ACHN (cell line): ENCODE measurements around the gene MSI1.

ENCODE experiments used
- DNase-seq: peaks from one replicate; pipeline ENCODE4 v3.0.0-alpha.2; 2015
- in situ Hi-C: cut with HindIII; loops from 2 replicates; pipeline ENCODE4 v1.10.0; 2017; ENCODE audit warnings: low sequenced_read_pairs, low pct_ligation_motif_present, low pct_unique_long_range_greater_than_20kb

The MSI1 gene

DNA sequence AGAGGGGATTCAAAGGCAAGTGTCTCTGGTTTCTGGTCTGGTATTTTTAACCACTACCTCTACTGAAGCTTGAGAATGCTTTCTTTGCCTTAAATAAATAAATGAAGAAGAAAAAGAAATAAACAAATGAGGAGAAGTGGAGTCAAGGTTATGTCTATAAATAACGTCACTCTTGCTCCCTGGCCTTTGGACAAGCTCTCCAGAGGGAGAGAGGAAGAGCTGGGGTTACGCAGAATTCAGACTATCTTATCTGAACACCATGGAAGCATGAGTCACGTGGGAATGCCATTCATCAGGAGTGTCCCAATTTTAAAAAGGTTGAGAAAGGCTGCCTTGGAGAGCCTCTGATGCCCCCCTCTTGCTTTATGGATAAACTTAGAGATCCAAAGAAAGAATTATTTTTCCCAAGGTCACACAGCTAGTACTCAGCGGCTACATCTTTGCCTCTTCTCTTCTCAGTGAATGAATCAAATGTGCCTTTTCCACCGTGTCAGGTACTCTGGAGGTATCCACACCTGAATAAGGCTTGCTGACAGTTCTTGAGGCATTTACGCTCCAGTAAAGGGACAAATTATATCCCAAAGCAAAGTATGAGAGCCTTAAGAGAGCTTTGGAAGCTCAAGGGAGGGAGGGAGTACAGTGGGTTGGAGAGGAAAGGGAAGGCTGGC lies 12.9 kb upstream of the MSI1 start:
- in situ Hi-C loops: no loop called here
- DNase-seq: no peak

DNA sequence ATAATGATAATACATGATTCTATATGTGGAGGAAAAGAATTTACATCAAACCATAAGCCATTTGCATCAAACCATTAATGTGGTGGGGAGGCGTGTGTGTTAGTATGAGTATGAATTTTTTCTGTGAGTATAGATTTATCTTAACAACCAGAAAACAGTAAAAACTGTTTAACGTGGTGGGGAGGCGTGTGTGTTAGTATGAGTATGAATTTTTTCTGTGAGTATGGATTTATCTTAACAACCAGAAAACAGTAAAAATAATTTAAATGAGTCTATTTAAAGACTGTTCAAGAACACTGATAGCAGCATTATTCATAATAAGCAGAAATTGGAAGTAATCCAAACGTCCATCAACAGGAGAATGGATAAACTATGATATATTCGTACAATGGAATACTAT lies 9.1 kb upstream of the MSI1 start:
- in situ Hi-C loops: no loop called here
- DNase-seq: no peak

DNA sequence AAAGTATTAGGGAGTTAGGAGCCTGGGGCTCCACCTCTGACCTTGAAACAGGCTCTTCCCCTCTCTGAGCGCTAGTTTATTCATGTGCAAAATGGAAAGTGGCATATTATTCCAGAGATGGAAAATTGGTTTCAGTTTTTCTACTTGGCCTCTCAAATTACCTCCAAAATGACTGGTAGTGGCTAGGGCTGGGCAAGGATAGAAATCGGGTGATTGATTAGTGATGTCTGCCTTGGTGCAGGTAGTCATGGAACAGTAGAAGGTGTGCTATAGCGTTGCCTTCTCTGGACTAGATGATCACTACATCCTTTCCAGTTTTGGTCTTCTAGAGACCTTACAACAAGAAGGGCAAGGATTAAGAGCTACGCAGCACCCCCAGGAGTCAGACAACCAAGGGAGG lies 8.6 kb upstream of the MSI1 start:
- DNase-seq: no peak
- in situ Hi-C loops: no loop called here

DNA sequence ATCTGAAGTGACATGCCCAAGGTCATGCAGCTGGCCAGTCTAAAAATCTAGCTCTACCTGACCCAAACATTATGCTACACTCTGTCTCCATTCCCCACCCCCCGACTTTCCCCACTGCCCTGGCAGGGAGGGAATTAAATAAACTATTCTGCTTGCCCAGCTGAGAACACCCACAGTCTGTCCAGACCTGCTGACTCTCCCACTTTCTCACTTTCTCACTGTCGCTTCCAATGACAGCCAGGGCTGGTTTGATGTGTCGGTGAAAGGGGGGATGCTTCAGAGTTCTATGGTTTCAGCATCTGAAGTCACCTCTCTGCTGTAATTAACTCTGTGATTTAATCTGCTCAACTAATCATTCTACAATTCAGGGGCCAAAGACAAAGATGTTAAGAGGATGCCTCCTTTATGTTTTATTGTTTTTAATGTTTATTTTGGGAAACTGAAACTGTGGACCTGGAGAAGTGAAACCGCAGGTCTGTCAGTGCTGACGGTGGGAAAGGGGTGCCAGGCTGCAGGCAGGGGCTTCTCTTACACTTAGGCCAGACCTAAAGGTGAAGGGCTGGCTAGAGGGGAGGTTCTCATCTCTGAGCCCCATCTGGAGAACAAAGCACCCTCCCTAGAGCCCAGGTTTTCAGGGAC lies 8.1 kb upstream of the MSI1 start:
- no peak for DNase-seq
- in situ Hi-C loops: no loop called here

DNA sequence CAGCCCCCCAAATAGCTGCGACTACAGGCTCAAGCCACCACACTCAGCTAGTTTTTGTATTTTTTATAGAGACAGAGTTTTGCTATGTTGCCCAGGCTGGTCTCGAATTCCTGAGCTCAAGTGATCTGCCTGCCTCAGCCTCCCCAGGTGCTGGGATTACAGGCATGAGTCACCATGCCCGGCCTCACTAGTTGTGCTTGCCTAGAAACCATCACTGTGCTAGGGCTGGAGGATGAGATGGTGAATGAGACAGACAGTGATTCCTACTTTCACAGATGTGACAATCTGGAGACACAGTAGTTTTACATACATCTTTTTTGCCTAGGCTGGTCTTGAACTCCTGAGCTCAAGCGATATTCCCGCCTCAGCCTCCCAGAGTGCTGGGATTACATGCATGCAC lies 7.5 kb upstream of the MSI1 start:
- DNase-seq: no peak
- in situ Hi-C loops: no loop called here

DNA sequence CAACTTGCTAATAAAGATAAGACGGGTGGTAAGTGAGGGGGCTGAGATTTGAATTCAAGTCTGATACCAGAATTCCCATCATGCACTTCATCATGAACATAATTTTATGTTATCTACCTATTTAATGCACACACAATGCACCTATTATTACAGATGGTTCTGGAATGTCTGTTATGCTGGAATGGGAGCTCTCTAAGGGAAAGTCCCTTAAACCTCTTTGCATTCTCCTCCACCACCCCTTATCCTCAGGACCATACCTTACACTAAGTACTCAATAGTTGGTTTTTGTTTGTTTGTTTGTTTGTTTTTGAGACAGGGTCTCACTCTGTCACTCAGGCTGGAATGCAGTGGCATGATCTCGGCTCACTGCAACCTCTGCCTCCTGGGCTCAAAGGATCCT lies 7.0 kb upstream of the MSI1 start:
- DNase-seq: no peak
- in situ Hi-C loops: no loop called here

DNA sequence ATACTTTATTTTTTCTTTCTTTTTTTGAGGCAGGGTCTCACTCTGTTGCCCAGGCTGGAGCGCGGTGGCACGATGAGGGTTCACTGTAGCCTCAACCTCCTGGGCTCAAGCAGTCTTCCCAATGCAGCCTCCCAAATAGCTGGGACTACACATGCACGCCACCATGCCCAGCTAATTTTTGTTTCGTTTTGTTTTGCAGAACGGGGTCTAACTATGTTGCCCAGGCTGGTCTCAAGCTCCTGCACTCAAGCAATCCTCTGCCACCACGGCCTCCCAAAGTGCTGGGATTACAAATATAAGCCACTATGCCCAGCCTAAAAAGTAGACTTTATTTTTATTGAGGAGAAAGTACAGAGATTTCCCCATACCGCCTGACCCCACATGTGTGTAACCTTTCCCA lies 4.7 kb upstream of the MSI1 start:
- no peak for DNase-seq
- in situ Hi-C loops: no loop called here

DNA sequence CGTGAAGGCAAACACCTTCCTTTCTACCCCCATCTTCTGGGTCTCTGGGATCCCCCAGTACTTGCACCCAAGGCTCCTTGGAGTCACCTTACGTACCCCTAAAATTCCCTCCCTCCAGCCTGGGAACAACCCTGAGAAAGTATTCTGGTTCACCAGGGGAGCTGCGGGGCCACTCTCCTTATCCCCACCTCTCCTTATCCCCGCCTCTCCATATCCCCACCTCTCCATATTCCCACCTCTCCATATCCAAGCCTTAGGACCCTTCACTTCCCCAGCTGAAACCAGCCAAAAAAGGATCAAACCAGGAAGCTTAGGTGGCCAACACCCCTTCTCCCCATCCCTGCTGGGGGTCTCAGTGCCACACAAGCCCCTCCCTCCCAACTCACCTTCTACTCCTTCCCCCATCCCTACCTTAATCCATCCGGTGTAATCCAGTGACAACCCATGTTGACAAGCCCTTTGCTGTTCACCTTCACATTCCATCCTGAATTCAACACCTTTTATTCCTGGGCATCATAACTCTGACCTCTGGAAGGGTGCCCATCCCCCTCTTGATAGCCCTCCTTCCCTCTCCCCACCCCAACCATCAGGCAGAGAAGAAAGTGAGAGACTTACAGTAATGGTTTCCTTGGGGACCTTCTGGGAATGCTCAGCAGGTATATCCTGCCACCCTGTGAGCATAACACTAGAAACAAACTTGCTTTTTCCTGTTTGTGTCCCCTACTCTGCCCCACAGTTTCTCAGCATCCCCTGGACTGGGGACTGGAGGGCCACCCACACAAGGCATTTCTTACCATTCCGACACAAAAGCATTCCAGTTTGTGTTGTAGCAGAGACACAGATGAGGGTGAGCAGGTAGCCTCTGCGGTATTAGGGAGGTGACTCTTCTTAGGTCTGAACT lies 1.6 kb upstream of the MSI1 start:
- no peak for DNase-seq
- in situ Hi-C loops: no loop called here

DNA sequence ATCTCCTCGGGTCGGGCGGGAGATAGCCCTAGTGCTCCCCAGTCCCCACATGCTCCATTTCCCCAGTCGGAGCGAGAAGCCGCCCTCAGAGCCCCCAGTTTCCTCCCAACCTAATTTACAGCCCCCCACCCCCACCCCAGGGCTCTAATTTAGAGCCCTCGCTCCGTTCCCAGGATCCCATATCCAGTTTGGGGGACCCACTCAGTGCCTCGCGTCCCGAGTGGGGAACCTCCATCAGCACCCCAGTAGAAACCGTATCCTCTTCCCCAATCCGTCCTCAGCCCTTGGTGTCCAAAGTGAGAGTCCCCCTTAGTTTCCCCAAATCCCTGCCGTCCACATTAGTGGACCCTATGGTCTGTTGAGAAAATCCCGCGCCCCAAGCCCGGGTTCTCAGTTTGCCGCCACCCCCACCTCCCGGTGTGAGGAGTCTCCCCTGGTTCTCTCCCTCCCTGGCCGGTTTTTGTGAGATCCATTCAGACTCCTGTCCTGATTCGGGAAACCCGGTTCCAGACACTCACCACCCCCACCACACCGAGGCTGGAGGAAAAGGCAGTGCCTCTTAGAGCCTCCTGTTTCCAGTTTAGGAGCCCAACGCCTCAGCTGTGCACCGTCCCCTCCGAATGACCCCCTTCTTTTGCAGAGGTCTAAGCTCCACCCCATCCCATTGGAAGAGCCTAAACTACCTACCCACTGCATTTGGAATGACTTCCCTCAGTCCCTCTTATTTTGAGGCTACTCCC lies 809 bp upstream of the MSI1 start:
- no peak for DNase-seq
- in situ Hi-C loops: no loop called here

DNA sequence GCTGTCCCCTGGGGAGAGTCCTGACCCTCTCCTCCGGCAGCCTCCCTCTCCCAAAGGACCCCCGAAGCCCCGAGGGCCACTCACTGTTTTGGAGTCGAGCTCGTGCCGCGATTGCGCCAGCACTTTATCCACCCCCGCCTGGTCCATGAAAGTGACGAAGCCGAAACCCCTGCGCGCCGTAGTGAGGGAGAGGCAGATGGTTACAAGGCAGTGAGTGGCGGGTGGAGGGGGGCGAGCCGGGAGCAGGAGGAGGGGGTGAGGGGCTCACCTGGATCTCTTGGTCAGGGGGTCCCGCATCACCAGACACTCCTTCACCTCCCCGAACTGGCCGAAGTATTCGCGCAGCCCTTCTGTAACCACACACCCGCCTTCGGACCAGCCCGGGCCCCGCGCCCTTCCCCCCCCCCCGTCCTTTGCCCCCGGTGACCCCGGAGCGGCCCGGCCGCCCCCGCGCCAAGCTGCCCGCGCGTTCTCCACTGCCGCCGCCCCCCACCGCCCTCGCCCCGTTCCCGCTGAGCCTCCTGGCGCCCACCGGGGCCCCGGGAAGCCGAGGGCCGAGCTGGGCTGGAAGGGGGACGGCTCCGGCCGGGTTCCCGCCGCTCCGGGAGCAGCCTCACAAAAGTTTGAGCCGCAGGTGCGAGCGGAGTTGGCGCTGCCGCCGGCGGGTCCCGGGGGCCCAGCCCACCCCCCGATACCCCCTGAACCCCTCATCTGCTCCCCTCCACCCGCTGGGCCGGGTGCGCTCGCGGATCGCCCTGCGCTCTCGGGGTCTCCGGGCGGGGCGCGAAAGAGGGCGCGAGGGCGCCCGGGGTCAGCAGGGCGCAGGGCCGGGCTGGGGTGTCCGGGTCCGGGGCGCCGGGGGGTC lies 808 bp downstream of the MSI1 start:
- DNase-seq: no peak
- in situ Hi-C loops: no loop called here

DNA sequence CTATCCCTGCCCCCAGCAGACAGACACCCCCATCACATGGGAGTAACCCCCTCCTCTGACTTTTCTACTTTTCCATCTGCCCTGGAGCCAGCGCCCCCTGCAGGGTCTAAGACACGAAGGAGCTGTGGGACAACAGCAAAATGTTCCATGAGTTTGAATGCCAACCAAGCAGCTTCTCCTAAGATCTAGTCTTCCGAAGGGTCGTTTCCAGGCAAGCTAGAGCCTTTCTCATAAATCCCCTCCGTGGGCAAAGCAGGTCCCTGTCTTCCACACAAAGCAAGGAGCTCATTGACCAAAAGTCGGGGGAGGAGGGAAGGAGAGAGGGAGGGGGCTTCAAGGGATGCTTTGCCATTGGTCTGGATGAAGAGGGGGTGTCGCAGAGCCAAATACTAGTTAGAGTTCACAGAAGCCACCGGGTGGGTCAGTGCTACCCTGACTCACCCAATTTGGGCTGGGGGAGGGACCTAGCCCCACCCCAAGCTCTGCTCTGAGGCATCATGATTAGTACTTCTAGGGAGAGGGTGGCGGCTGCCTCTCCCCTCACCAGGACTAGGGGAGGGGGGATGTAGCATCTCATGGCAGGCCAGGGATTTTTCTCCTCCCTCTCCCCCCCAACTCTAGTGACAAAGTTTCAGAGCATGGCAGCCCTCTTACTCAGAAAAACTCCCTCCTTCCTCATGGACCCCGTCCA lies 1.6 kb downstream of the MSI1 start:
- DNase-seq: peak; percentile 36
- in situ Hi-C loops: no loop called here

DNA sequence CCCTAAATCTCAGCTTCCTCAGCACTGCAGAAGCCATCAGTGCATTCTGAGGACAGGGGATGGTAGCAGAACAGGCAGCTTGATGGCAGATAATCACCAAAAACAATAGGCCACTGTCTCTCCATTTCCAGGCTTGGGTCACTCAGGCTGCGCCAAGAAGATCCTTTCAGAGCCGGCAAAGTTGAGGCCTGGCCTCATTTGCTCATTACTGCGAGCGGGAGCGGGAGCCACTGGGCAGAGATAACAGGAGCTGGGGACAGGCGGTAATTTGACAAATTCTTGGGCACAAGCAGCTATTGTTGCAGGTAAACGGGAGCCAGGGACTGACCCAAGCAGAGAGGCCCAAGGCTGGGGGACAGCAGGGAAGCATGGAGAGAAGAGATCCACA lies 2.1 kb downstream of the MSI1 start:
- DNase-seq: no peak
- in situ Hi-C loops: no loop called here

DNA sequence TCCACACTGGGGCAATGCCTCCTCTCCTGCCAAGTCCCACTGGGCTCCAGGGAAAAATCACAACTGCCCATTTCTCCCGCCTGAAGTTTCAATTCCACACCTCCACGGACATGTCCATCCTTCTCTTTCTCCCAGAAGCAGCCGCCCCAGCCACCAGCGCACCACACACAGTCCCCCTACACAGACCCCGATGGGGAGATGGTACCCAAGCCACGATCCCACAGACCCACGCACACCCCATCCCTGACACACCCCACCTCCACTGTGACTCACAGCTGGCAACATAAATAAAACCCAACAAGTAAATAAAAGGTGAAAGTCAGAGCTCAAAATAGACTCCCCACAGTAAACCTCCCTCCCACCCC lies 2.6 kb downstream of the MSI1 start:
- DNase-seq: no peak
- in situ Hi-C loops: no loop called here

DNA sequence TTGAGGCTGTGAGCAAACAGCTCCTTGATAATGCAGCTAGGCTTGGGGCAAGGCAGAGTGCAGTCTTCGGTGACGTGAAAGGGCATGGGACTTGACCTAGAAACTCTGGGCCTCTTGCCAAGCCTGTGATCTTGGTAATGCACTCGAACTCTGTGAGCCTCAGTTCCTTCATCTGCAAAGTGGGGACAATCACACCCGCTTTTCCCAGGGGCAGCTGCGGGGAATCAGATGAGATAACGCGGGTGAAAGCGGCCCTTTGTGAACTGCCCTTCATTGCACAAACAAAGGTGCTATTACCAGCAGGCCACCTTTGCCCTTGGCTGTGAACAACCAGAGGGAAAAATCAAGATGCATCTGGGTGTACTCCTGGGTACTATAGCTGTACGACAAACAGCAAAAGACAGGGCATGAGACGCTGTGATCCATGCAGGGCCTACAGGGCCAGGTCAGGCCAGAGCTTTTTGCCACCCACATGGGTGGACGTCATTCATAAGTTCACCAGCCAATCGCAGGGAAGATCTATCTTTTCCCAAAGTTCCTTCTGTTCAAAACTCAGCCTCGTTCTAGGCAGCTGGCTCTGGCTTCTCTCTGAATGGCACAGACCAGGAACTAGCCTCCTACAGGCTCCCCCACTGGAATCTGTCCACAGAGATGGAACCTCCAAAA lies 3.2 kb downstream of the MSI1 start:
- DNase-seq: no peak
- in situ Hi-C loops: no loop called here

DNA sequence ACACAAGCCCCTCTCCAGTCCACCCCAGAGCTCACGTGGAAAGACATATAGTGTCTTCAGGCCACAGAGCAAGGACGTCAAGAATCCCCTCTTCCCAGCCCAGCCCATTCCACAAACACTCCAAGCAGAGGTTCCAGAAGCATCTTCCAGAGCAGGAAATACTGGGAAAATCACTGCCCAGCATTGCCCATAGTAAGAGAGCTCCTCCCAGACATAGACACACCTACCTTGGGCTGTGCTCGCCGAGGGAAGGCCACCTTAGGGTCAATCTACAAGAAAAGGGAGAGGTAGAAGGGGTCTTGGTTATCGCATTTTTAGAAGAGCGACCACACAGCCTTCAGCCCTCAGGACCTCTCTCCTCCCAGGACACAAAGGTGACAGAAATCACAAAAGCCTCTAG lies 4.5 kb downstream of the MSI1 start:
- in situ Hi-C loops: no loop called here

DNA sequence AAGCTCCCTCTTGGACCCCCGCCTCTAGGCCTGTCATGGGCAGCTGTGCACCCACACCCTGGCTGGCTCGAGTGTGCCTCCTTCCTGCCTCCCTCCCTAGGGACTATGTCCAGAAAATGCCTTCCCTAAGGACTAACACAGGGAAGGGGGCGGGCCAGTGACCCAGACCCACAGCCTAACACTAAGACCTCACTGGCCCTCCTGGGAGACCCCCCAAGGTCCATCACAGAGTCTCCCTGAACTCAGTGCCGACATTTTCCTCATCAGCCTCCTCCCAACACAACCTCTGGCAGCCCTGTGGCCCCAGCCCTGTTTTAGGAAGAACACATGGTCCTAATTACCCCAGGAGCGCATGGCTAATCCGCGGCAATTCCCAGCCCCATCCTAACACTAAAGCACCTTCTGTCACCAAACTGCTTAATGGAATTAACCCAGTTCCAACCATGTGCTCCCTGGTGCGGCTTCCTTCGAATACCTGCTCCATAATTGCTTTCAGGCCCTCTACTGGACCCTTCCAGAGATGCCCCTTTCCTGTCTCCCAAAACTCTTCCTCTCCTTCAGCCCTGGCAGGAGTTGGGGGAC lies 5.6 kb downstream of the MSI1 start:
- in situ Hi-C loops: no loop called here
- no peak for DNase-seq

More for the DNA sequence above, 4.5 kb downstream of the MSI1 start:
- no peak for DNase-seq
